Endothelial cell (in vitro differentiated cells): ENCODE data around the gene SLC30A7. TPM values are rescaled to one million over a fixed set of nuclear protein-coding genes. Genes with fewer than 3 reads are reported as not detected.

Experiments
- DNase-seq: peaks from one replicate; pipeline ENCODE4 v3.0.0; 2021; ENCODE audit warnings: low spot score
- H3K27ac Mint-ChIP-seq: one replicate; pipeline ENCODE4 v1.8.0; 2021; ENCODE audit warnings: mixed read lengths, inconsistent platforms; ENCODE audit not compliant: unreplicated experiment
- H3K27me3 Mint-ChIP-seq: one replicate; pipeline ENCODE4 v1.8.0; 2021; ENCODE audit warnings: mild to moderate bottlenecking, moderate library complexity, mixed read lengths, inconsistent platforms; ENCODE audit not compliant: unreplicated experiment
- H3K36me3 Mint-ChIP-seq: one replicate; pipeline ENCODE4 v1.8.0; 2021; ENCODE audit warnings: mild to moderate bottlenecking, low read depth, mixed read lengths, inconsistent platforms; ENCODE audit not compliant: unreplicated experiment
- H3K4me1 Mint-ChIP-seq: one replicate; pipeline ENCODE4 v1.8.0; 2021; ENCODE audit warnings: mild to moderate bottlenecking, mixed read lengths, inconsistent platforms; ENCODE audit not compliant: unreplicated experiment
- H3K4me3 Mint-ChIP-seq: one replicate; pipeline ENCODE4 v1.8.0; 2021; ENCODE audit warnings: mild to moderate bottlenecking, mixed read lengths, inconsistent platforms; ENCODE audit not compliant: unreplicated experiment
- H3K9me3 Mint-ChIP-seq: one replicate; pipeline ENCODE4 v1.8.0; 2021; ENCODE audit warnings: mixed read lengths, inconsistent platforms; ENCODE audit not compliant: unreplicated experiment
- CTCF ChIP-seq: fragments of 200-600 bp; sonication (generic); IDR thresholded peaks from one replicate; pipeline ENCODE4 v1.5.0; 2021; ENCODE audit warnings: antibody characterized with exemption; ENCODE audit not compliant: unreplicated experiment
- total RNA-seq: library from RNA; stranded (reverse); fragmentation: NEBNext Ultra II Directional; extraction: Animal tissue kit (Norgen Biotek cat#: 25700); gene quantifications from one replicate; pipeline ENCODE4 v1.2.1, GENCODE V29; 2021; ENCODE audit not compliant: unreplicated experiment

The SLC30A7 gene
- total RNA-seq, 1 donor from 2014 or later = 33.2 TPM

- peaks cover 1% of the 10 kb centered on the region for H3K27me3 Mint-ChIP-seq
- no peak for TF ChIP-seq CTCF
- DNase-seq = no peak
- peaks cover 47% of the 10 kb centered on the region for H3K36me3 Mint-ChIP-seq
- H3K9me3 Mint-ChIP-seq = no peaks in the 10 kb centered on the region
- no peak overlapping the region for H3K4me3 Mint-ChIP-seq
- H3K4me1 Mint-ChIP-seq = no peaks in the 10 kb centered on the region
- no peak overlapping the region for H3K27ac Mint-ChIP-seq
Measured at GRCh38 chr1:100936194-100936967, 40.5 kb downstream of the SLC30A7 start.

- Mint-ChIP-seq H3K36me3 (peaks cover 40% of the 10 kb centered on the region), H3K27ac (no peak overlapping the region)
Measured at GRCh38 chr1:100941098-100941527, 45.2 kb downstream of the SLC30A7 start.

GRCh38 chr1:100941580-100942216, 45.8 kb downstream of the SLC30A7 start:
- Mint-ChIP-seq H3K36me3 (peaks cover 40% of the 10 kb centered on the region), H3K4me3 (no peak overlapping the region), H3K27ac (no peak overlapping the region), H3K4me1 (peaks cover 4% of the 10 kb centered on the region), H3K9me3 (no peaks in the 10 kb centered on the region), H3K27me3 (peaks cover 1% of the 10 kb centered on the region)
- no peak for DNase-seq
- no peak for TF ChIP-seq CTCF

More at GRCh38 chr1:100941098-100941527, 45.2 kb downstream of the SLC30A7 start:
- Mint-ChIP-seq H3K27me3 (peaks cover 1% of the 10 kb centered on the region), H3K4me3 (no peak overlapping the region), H3K9me3 (no peaks in the 10 kb centered on the region), H3K4me1 (peaks cover 4% of the 10 kb centered on the region)
- no peak for TF ChIP-seq CTCF
- no peak for DNase-seq

- TF ChIP-seq CTCF = no peak
- peaks cover 43% of the 10 kb centered on the region for H3K36me3 Mint-ChIP-seq
- no peak for DNase-seq
- H3K27me3 Mint-ChIP-seq = peaks cover 1% of the 10 kb centered on the region
- no peak overlapping the region for H3K4me3 Mint-ChIP-seq
- no peaks in the 10 kb centered on the region for H3K9me3 Mint-ChIP-seq
- H3K27ac Mint-ChIP-seq = no peak overlapping the region
- H3K4me1 Mint-ChIP-seq = peaks cover 4% of the 10 kb centered on the region
Measured at GRCh38 chr1:100942304-100943046, 46.6 kb downstream of the SLC30A7 start.
